ENCODE measurements around the gene ARRDC4. TPM values are rescaled to one million over a fixed set of nuclear protein-coding genes. Genes with fewer than 3 reads are reported as not detected.
"Not testable (repeated sequence)": the region's sequence is repeated elsewhere in the genome, so short reads cannot be mapped to it uniquely, and the experiment has no call there.

The ARRDC4 gene
- total and polyA plus RNA-seq, 2 donors (not counting 1 experiment from before 2014, with no cell fraction given) = 1.1 to 6.7 TPM

DNA sequence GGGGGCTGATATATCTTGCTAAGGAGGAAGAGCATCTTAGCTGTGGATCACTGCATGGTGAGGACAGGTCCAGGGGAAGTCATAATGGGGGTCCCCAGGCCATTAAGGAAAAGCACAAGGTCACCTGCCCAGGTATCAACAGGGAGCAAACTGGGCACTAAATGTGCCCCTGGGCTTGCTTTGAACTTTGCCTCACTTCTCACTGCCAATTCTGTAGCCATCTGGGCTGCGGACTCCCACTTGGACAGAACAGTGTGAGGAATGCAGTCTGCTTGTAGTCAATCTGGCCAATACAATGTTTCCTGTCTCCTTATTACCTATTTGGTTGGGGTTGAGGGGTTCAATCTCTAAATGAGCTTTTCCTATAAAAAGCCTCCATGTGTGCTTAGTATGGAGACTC, 21.3 kb downstream of the ARRDC4 start:
- no peaks in the 10 kb centered on the region for H3K36me3 ChIP-seq (replicated peaks in 1 of 2; ENCODE audit: control extremely low read depth in 1 of 2, control insufficient read depth in 1 of 2, extremely low read depth in 1 of 2, insufficient read depth in 2 of 2, low read length in 1 of 2)
- no peak overlapping the region for H3K4me2 ChIP-seq (replicated peaks; ENCODE audit: low read depth, low read length, poor library complexity, severe bottlenecking)
- peaks cover 0 to 2% (median 0%) of the 10 kb centered on the region in 3 donors for H3K9me3 ChIP-seq (ENCODE audit: control extremely low read depth in 1 of 3, control insufficient read depth in 2 of 3, insufficient read depth in 1 of 3, low read length in 2 of 3)
- H3K4me3 ChIP-seq (ENCODE audit: control extremely low read depth in 1 of 5, extremely low read depth in 1 of 5, insufficient read depth in 1 of 5, low read depth in 2 of 5, low read length in 4 of 5) = no peak overlapping the region
- no CpG with 5 or more reads among the region's 1 CpG for WGBS (ENCODE audit: insufficient coverage)
- ATAC-seq (ENCODE audit: low read depth) (no peak), DNase-seq (no peak)
- Mint-ChIP-seq H3K27ac (no peak overlapping the region), H3K4me3 (no peak overlapping the region), H3K4me1 (no peaks in the 10 kb centered on the region), H3K27me3 (no peaks in the 10 kb centered on the region), H3K9me3 (ENCODE audit: insufficient read depth) (peaks cover 7% of the 10 kb centered on the region)
- POLR2A ChIA-PET = no interaction called here
- TF ChIP-seq, protein P1, sequence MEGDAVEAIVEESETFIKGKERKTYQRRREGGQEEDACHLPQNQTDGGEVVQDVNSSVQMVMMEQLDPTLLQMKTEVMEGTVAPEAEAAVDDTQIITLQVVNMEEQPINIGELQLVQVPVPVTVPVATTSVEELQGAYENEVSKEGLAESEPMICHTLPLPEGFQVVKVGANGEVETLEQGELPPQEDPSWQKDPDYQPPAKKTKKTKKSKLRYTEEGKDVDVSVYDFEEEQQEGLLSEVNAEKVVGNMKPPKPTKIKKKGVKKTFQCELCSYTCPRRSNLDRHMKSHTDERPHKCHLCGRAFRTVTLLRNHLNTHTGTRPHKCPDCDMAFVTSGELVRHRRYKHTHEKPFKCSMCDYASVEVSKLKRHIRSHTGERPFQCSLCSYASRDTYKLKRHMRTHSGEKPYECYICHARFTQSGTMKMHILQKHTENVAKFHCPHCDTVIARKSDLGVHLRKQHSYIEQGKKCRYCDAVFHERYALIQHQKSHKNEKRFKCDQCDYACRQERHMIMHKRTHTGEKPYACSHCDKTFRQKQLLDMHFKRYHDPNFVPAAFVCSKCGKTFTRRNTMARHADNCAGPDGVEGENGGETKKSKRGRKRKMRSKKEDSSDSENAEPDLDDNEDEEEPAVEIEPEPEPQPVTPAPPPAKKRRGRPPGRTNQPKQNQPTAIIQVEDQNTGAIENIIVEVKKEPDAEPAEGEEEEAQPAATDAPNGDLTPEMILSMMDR (IDR thresholded peaks at IDR 0.05) = no peak
- TF ChIP-seq EZH2 (IDR thresholded peaks at IDR 0.05; ENCODE audit: borderline replicate concordance, insufficient read depth, low read depth, low read length, poor library complexity, severe bottlenecking) = no peak
- H3K4me1 ChIP-seq (ENCODE audit: control insufficient read depth in 2 of 2, insufficient read depth in 2 of 2, low read length in 2 of 2) = no peaks in the 10 kb centered on the region
- H3K27ac ChIP-seq (ENCODE audit: low read length in 2 of 2) = no peak overlapping the region
- H2AFZ ChIP-seq (ENCODE audit: insufficient read depth, low read depth, low read length, poor library complexity, severe bottlenecking) = no peak overlapping the region
- no peaks in the 10 kb centered on the region for H4K20me1 ChIP-seq (ENCODE audit: control insufficient read depth, insufficient read depth, low read length, poor library complexity, severe bottlenecking)
- intact Hi-C loops (cut with micrococcal nuclease) = no loop called here
- no peak overlapping the region for H3K9ac ChIP-seq (ENCODE audit: low read length)
- no peaks in the 10 kb centered on the region for H3K79me2 ChIP-seq (ENCODE audit: control insufficient read depth, insufficient read depth, low read length)
- CTCF ChIA-PET = no interaction called here
- H3K27me3 ChIP-seq (replicated peaks in 1 of 4; ENCODE audit: control extremely low read depth in 1 of 4, control insufficient read depth in 3 of 4, insufficient read depth in 4 of 4, low read length in 3 of 4) = peaks cover 0 to 4% (median 0%) of the 10 kb centered on the region in 4 experiments

GRCh38 chr15:97984157-97984556, 23.7 kb downstream of the ARRDC4 start:
- H3K9me3 ChIP-seq (ENCODE audit: control extremely low read depth in 1 of 3, control insufficient read depth in 2 of 3, insufficient read depth in 1 of 3, low read length in 2 of 3) = peaks cover 0 to 8% (median 6%) of the 10 kb centered on the region in 3 donors
- no peaks in the 10 kb centered on the region for H3K79me2 ChIP-seq (ENCODE audit: control insufficient read depth, insufficient read depth, low read length)
- H3K27me3 ChIP-seq (replicated peaks in 1 of 4; ENCODE audit: control extremely low read depth in 1 of 4, control insufficient read depth in 3 of 4, insufficient read depth in 4 of 4, low read length in 3 of 4) = peaks cover 0 to 4% (median 0%) of the 10 kb centered on the region in 4 experiments
- H3K36me3 ChIP-seq (replicated peaks in 1 of 2; ENCODE audit: control extremely low read depth in 1 of 2, control insufficient read depth in 1 of 2, extremely low read depth in 1 of 2, insufficient read depth in 2 of 2, low read length in 1 of 2) = no peaks in the 10 kb centered on the region
- Mint-ChIP-seq H3K9me3 (ENCODE audit: insufficient read depth) (peaks cover 11% of the 10 kb centered on the region), H3K27me3 (peaks cover under 1% of the 10 kb centered on the region), H3K4me1 (no peaks in the 10 kb centered on the region), H3K27ac (no peak overlapping the region), H3K4me3 (no peak overlapping the region)
- no peak overlapping the region for H3K4me3 ChIP-seq (ENCODE audit: control extremely low read depth in 1 of 5, extremely low read depth in 1 of 5, insufficient read depth in 1 of 5, low read depth in 2 of 5, low read length in 4 of 5)
- no peaks in the 10 kb centered on the region for H4K20me1 ChIP-seq (ENCODE audit: control insufficient read depth, insufficient read depth, low read length, poor library complexity, severe bottlenecking)
- no peak overlapping the region for H2AFZ ChIP-seq (ENCODE audit: insufficient read depth, low read depth, low read length, poor library complexity, severe bottlenecking)
- H3K4me1 ChIP-seq (ENCODE audit: control insufficient read depth in 2 of 2, insufficient read depth in 2 of 2, low read length in 2 of 2) = no peaks in the 10 kb centered on the region
- no peak overlapping the region for H3K9ac ChIP-seq (ENCODE audit: low read length)
- CTCF ChIA-PET = no interaction called here
- H3K27ac ChIP-seq (ENCODE audit: low read length in 2 of 2) = no peak overlapping the region
- TF ChIP-seq EZH2 (IDR thresholded peaks at IDR 0.05; ENCODE audit: borderline replicate concordance, insufficient read depth, low read depth, low read length, poor library complexity, severe bottlenecking) = no peak
- TF ChIP-seq, protein P1 (IDR thresholded peaks at IDR 0.05) = no peak
- H3K4me2 ChIP-seq (replicated peaks; ENCODE audit: low read depth, low read length, poor library complexity, severe bottlenecking) = no peak overlapping the region
- POLR2A ChIA-PET = no interaction called here
- 80% methylated on average over 1 of the region's 1 CpG for WGBS (ENCODE audit: insufficient coverage)
- intact Hi-C loops (cut with micrococcal nuclease) = no loop called here
- ATAC-seq (ENCODE audit: low read depth) = no peak
- no peak for DNase-seq

DNA sequence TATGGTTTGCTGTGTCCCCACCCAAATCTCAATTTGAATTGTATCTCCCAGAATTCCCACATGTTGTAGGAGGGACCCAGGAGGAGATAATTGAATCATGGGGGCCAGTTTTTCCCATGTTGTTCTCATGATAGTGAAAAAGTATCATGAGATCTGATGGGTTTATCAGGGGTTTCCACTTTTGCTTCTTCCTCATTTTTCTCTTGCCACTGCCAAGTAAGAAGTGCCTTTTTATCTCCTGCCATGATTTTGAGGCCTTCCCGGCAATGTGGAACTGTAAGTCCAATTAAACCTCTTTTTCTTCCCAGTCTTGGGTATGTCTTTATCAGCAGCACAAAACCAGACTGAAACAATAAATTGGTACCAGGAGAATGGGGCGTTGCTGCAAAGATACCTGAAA, 25.5 kb downstream of the ARRDC4 start:
- H3K36me3 ChIP-seq (replicated peaks in 1 of 2; ENCODE audit: control extremely low read depth in 1 of 2, control insufficient read depth in 1 of 2, extremely low read depth in 1 of 2, insufficient read depth in 2 of 2, low read length in 1 of 2); H3K27ac Mint-ChIP-seq; DNase-seq; H3K79me2 ChIP-seq (ENCODE audit: control insufficient read depth, insufficient read depth, low read length); H3K4me3 Mint-ChIP-seq; H3K4me3 ChIP-seq (ENCODE audit: control extremely low read depth in 1 of 5, extremely low read depth in 1 of 5, insufficient read depth in 1 of 5, low read depth in 2 of 5, low read length in 4 of 5); H3K4me1 ChIP-seq (ENCODE audit: control insufficient read depth in 2 of 2, insufficient read depth in 2 of 2, low read length in 2 of 2); H3K27ac ChIP-seq (ENCODE audit: low read length in 2 of 2); H4K20me1 ChIP-seq (ENCODE audit: control insufficient read depth, insufficient read depth, low read length, poor library complexity, severe bottlenecking); H3K9ac ChIP-seq (ENCODE audit: low read length); H3K4me2 ChIP-seq (replicated peaks; ENCODE audit: low read depth, low read length, poor library complexity, severe bottlenecking); ATAC-seq (ENCODE audit: low read depth); intact Hi-C loops (cut with micrococcal nuclease); H2AFZ ChIP-seq (ENCODE audit: insufficient read depth, low read depth, low read length, poor library complexity, severe bottlenecking); POLR2A ChIA-PET; H3K4me1 Mint-ChIP-seq; H3K27me3 ChIP-seq (replicated peaks in 1 of 4; ENCODE audit: control extremely low read depth in 1 of 4, control insufficient read depth in 3 of 4, insufficient read depth in 4 of 4, low read length in 3 of 4); H3K27me3 Mint-ChIP-seq; CTCF ChIA-PET; H3K9me3 ChIP-seq (ENCODE audit: control extremely low read depth in 1 of 3, control insufficient read depth in 2 of 3, insufficient read depth in 1 of 3, low read length in 2 of 3): not testable (repeated sequence)
- H3K9me3 Mint-ChIP-seq (ENCODE audit: insufficient read depth) = peaks cover 11% of the 10 kb centered on the region
- 93% methylated on average over 2 of the region's 2 CpGs for WGBS (ENCODE audit: insufficient coverage)

Measured in B cell (primary cell).